Testis (tissue), 3 donors: ENCODE results near the gene PKNOX2. TPM values are rescaled to one million over a fixed set of nuclear protein-coding genes. Genes with fewer than 3 reads are reported as not detected.

Source experiments
- DNase-seq: peaks from one replicate; pipeline ENCODE4 v3.0.0-alpha.2; 2019
- H3K27ac ChIP-seq, 2 donors: fragments of 200-600 bp; sonication (generic); one replicate each; pipeline ENCODE4 v1.5.1; 2019
- H3K27me3 ChIP-seq: fragments of 200-600 bp; sonication (generic); one replicate; pipeline ENCODE4 v1.5.1; 2019
- H3K36me3 ChIP-seq: fragments of 200-600 bp; sonication (generic); one replicate; pipeline ENCODE4 v1.5.1; 2017; ENCODE audit warnings: low read depth; ENCODE audit errors: missing control alignments
- H3K4me1 ChIP-seq: fragments of 200-600 bp; sonication (generic); one replicate; pipeline ENCODE4 v1.5.1; 2019
- H3K4me3 ChIP-seq, 2 donors: fragments of 200-600 bp; sonication (generic); one replicate each; pipeline ENCODE4 v1.5.1; 2017 to 2019
- H3K9me3 ChIP-seq: fragments of 200-600 bp; sonication (generic); one replicate; pipeline ENCODE4 v1.5.1; 2017
- CTCF ChIP-seq, 3 experiments: fragments of 450-650 bp in 2 of 3; fragments of 200-600 bp in 1 of 3; sonication (generic) in 1 of 3; IDR thresholded peaks; one replicate each; pipeline ENCODE4 v1.5.1; 2016 to 2019; ENCODE audit warnings: antibody characterized with exemption in 3 of 3, mild to moderate bottlenecking in 2 of 3, moderate library complexity in 1 of 3
- POLR2A ChIP-seq: fragments of 450-650 bp; IDR thresholded peaks from one replicate; pipeline ENCODE4 v1.6.1; 2017; ENCODE audit warnings: antibody characterized with exemption, mild to moderate bottlenecking, moderate library complexity
- WGBS, 2 donors: methylation state at CpG; one replicate each; pipeline ENCODE4 v1.1.5; 2018; 5-methylcytosine and 5-hydroxymethylcytosine counted together
- intact Hi-C: fragments of 100-400 bp; cut with DNase I; formaldehyde crosslinking; loops from one replicate; pipeline ENCODE4 v1.15.1; 2023; ENCODE audit warnings: low total_unique reads
- polyA plus RNA-seq: library from polyadenylated mRNA; stranded (reverse); fragments of 350-450 nt; fragmentation: Illumina TruSeq; extraction: RNeasy Lipid Tissue Mini Kit (QIAGEN cat#74804); gene quantifications from one replicate; pipeline ENCODE4 v1.2.3, GENCODE V29; 2014; ENCODE audit warnings: low read depth, low replicate concordance; ENCODE audit not compliant: insufficient read depth
- total RNA-seq, 2 donors: library from RNA; depleted of rRNA; stranded (reverse); fragments of >200 nt; gene quantifications; one replicate each; pipeline ENCODE4 v1.2.3, GENCODE V29; 2016

The PKNOX2 gene
- total and polyA plus RNA-seq, 3 donors from 2014 or later = 5.5 to 10.4 (median 7.3) TPM

GRCh38 chr11:125331357-125332035 lies 166.9 kb downstream of the PKNOX2 start:
- Histone ChIP-seq H3K27me3 (no peaks in the 10 kb centered on the region), H3K4me3 (no peak overlapping the region), H3K36me3 (no peaks in the 10 kb centered on the region), H3K4me1 (peaks cover 8% of the 10 kb centered on the region), H3K27ac (no peak overlapping the region), H3K9me3 (no peaks in the 10 kb centered on the region)
- peak; percentile 3 for DNase-seq
- intact Hi-C loops = no loop called here
- 71 to 77% methylated on average over 9 of the region's 9 CpGs for WGBS, 2 donors
- TF ChIP-seq CTCF (IDR thresholded peaks at IDR 0.05) = no peak

DNA sequence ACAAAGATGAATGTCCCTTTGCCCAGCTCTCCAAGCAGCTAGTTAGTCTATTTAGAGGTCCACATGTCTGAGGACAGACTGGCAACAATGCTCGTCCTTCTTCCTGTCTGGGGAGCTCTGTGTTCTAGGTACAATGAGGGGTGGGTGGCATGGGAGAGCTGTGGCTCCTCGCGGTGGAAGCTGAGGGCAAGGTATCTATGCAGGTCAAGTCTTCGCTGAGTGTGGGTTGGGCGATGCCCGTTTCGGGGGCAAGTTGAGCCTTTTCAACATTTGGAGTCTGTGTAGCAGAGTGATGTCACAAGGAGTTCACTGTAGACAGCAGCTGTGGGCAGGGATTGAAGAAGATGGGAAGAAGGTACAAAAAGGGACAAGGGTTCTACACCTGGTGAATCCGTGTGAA lies 168.3 kb downstream of the PKNOX2 start:
- H3K9me3 ChIP-seq = no peaks in the 10 kb centered on the region
- 91 to 95% methylated on average over 8 of the region's 8 CpGs for WGBS, 2 donors
- H3K4me1 ChIP-seq = peaks cover 13% of the 10 kb centered on the region
- DNase-seq = peak; percentile 6
- intact Hi-C loops = no loop called here
- no peaks in the 10 kb centered on the region for H3K27me3 ChIP-seq
- H3K36me3 ChIP-seq = no peaks in the 10 kb centered on the region
- no peak overlapping the region for H3K4me3 ChIP-seq
- no peak for TF ChIP-seq POLR2A
- no peak for TF ChIP-seq CTCF (IDR thresholded peaks at IDR 0.05)
- H3K27ac ChIP-seq = no peak overlapping the region

- intact Hi-C loops = no loop called here
- no peak overlapping the region for H3K27ac ChIP-seq
- no peaks in the 10 kb centered on the region for H3K9me3 ChIP-seq
- H3K4me3 ChIP-seq = no peak overlapping the region
- H3K27me3 ChIP-seq = no peaks in the 10 kb centered on the region
- WGBS, 2 donors = 84 to 86% methylated on average over 7 of the region's 7 CpGs
- H3K36me3 ChIP-seq = no peaks in the 10 kb centered on the region
- no peak for TF ChIP-seq CTCF (IDR thresholded peaks at IDR 0.05)
- no peak for TF ChIP-seq POLR2A
- DNase-seq = no peak
- peaks cover 20% of the 10 kb centered on the region for H3K4me1 ChIP-seq
Observed at GRCh38 chr11:125333354-125334073, 169.0 kb downstream of the PKNOX2 start.

DNA sequence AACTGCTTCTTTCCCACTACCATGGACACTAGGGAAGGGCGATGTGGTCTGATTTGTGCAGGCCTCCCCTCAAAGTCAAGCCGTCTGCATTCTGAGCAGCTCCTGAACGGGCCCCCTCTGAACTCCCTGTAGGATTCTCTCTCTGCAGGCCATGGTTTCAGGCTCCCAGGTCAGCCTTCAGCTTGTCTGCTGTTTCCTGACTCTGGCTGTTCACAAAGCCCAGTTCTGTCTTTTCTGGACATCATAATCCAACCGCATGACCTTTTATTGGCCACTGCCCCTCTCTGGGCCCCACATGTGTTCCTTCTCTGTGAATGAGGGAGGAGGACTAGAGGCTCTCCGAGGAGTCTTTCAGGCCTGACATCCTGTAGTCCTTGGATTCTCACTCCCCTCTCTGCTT lies 170.6 kb downstream of the PKNOX2 start:
- peaks cover 32% of the 10 kb centered on the region for H3K4me1 ChIP-seq
- WGBS, 2 donors = 42 to 61% methylated on average over 5 of the region's 5 CpGs
- H3K4me3 ChIP-seq = no peak overlapping the region
- no peak overlapping the region for H3K27ac ChIP-seq
- intact Hi-C loops = no loop called here
- no peaks in the 10 kb centered on the region for H3K9me3 ChIP-seq
- no peaks in the 10 kb centered on the region for H3K27me3 ChIP-seq
- no peak for DNase-seq
- no peaks in the 10 kb centered on the region for H3K36me3 ChIP-seq
- TF ChIP-seq CTCF (IDR thresholded peaks at IDR 0.05) (no peak), POLR2A (no peak)
